Neutrophil (primary cell): ENCODE measurements around the gene SUGP2.

ENCODE experiments used
- H3K27ac ChIP-seq: fragments of 200-600 bp; sonication (generic); 2 replicates; pipeline ENCODE4 v1.5.1; 2016; ENCODE audit warnings: mild to moderate bottlenecking, moderate library complexity
- H3K27me3 ChIP-seq: fragments of 200-600 bp; sonication (generic); 2 replicates; pipeline ENCODE4 v1.6.0; 2016; ENCODE audit warnings: mild to moderate bottlenecking
- H3K36me3 ChIP-seq: fragments of 200-600 bp; sonication (generic); 2 replicates; pipeline ENCODE4 v1.5.1; 2017
- H3K4me1 ChIP-seq, 2 experiments: fragments of 200-600 bp in 1 of 2; sonication (generic) in 1 of 2; 1 replicate in 1 of 2; 2 replicates in 1 of 2; pipeline versions ENCODE4 v1.5.1 to v1.6.1; 2013 to 2016; ENCODE audit warnings: low read depth in 1 of 2, low read length in 1 of 2, mild to moderate bottlenecking in 1 of 2, moderate library complexity in 1 of 2; ENCODE audit not compliant: control insufficient read depth in 1 of 2, insufficient read depth in 1 of 2
- H3K4me3 ChIP-seq, 2 experiments: fragments of 200-600 bp in 1 of 2; sonication (generic) in 1 of 2; 1 replicate in 1 of 2; 2 replicates in 1 of 2; pipeline ENCODE4 v1.5.1; 2013 to 2016; ENCODE audit warnings: low read depth in 1 of 2, low read length in 1 of 2, mild to moderate bottlenecking in 1 of 2, moderate library complexity in 1 of 2
- H3K9me3 ChIP-seq: fragments of 200-600 bp; sonication (generic); 2 replicates; pipeline ENCODE4 v1.5.1; 2016
- TF ChIP-seq, protein P1 (sequence below): fragments of 200-600 bp; sonication (generic); IDR thresholded peaks from 2 replicates; pipeline ENCODE4 v1.5.1; 2016; ENCODE audit warnings: antibody characterized with exemption

SUGP2 gene

DNA sequence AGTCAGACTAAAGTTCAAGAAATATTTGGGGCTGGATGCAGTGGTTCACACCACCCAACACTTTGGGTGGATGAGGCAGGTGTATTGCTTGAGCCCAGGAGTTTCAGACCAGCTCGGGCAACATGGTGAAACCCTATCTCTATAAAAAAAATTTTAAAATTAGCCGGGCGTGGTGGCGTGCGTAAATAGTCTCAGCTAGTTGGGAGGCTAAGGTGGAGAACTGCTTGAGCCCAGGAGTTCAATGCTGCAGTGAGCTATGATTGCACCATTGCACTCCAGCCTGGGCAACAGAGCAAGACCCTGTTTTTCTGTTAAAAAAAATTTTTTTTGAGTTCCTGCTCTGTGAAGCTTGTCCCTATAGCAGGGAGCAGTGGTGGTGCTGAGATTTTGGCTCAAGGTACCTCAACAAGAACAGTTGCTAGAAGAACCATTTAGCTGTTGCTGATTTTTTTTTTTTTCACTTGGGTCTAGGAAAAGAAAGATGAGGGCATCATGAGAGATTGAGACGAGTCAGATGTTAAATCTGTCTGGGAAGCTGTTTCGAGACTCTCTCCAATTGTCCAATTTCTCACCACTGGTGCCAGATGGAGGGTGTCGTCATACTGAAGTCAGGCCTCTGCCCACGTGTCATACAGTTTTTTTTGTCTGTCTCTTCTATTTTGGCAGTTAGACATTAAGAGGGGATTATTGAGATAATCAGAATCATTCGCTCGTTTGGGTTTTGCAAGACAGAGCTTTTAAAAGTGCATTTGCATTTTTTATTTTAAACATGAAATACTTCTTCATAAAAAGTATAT, 34.2 kb upstream of the SUGP2 start:
- TF ChIP-seq, protein P1, sequence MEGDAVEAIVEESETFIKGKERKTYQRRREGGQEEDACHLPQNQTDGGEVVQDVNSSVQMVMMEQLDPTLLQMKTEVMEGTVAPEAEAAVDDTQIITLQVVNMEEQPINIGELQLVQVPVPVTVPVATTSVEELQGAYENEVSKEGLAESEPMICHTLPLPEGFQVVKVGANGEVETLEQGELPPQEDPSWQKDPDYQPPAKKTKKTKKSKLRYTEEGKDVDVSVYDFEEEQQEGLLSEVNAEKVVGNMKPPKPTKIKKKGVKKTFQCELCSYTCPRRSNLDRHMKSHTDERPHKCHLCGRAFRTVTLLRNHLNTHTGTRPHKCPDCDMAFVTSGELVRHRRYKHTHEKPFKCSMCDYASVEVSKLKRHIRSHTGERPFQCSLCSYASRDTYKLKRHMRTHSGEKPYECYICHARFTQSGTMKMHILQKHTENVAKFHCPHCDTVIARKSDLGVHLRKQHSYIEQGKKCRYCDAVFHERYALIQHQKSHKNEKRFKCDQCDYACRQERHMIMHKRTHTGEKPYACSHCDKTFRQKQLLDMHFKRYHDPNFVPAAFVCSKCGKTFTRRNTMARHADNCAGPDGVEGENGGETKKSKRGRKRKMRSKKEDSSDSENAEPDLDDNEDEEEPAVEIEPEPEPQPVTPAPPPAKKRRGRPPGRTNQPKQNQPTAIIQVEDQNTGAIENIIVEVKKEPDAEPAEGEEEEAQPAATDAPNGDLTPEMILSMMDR, result no peak
- Histone ChIP-seq H3K4me3 (no peak overlapping the region), H3K27me3 (no peaks in the 10 kb centered on the region), H3K27ac (no peak overlapping the region), H3K9me3 (no peaks in the 10 kb centered on the region), H3K36me3 (no peaks in the 10 kb centered on the region), H3K4me1 (peaks cover 21 to 22% of the 10 kb centered on the region in 2 experiments)

DNA sequence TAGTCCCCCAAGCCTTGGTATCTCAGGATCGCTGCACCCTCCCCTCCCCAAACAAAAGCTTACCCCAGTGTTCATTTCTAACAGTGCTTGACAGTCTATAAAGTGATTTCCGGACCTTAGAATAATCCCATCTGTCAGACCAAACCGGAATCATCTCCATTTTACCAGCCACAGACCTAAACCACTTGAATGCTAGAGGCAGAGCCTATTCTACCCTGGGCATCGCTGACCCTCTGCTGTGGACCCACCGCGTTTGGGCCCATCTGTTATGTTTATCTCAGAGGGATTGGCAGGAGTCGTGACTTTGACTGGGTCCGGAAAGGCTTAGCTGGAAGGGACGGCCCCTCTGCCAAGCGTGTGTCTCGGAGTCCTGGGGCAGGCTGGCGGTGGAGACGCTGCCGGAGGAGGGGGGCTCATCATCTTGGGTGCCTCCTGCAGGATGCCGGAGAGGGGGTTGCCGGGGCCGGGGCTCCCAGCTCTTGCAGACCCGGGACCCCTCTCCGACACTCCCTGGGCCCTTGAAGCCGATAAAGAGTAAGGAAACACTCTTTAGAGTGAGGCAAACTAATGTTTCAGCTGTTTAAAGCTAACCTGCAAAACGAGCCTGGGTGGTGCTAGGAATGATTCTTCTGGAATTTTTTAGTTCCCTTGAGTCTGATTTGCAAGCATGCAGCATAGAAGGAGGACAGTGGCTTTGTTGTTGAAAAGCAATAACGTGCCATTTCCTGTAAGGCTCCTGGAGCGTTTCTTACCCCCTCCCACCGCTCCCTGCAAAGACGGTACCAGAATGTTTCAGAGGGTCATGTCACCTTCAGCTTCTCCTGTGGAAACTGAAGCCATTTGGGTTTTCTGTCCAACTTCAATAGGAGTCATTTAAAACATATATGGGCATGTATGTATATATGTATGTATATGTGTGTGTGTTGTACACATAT, 31.8 kb upstream of the SUGP2 start:
- Histone ChIP-seq H3K4me1 (peaks cover 21 to 22% of the 10 kb centered on the region in 2 experiments), H3K27me3 (no peaks in the 10 kb centered on the region), H3K27ac (peak overlapping the region; percentile 19), H3K4me3 (peak overlapping the region; percentile 77 to 94), H3K9me3 (no peaks in the 10 kb centered on the region), H3K36me3 (no peaks in the 10 kb centered on the region)
- TF ChIP-seq, protein P1, result no peak

DNA sequence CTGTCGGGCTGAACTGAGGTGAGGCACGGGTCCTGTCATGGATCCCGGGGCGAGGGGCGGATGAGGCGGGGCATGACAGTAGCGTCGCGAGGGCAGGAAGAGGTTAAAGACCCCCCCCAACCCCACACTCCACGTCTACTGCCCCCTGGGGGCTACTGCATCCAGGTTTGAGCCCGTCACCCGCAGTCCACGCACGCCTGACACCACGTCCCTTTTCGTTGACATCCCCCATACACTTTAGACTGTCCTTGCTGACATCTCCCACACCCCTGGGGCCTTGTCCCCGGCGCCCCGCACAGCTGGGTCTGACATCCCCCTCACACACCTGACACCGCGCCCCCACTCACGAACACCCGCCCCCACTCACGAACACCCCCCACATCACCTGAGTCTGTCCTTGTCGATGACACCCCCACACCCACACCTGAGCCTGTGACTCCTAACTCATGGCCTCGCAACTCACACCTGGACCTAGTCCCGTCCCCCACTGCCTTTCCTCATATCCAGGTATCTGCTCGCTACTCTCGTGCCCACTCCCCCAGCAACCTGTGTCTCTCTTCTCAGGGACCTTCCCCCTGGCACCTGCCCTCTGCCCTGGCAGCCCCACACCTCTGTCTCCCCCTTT, 30.9 kb upstream of the SUGP2 start:
- H3K27me3 ChIP-seq, result no peaks in the 10 kb centered on the region
- TF ChIP-seq, protein P1, result no peak
- peak overlapping the region; percentile 67 for H3K27ac ChIP-seq
- H3K4me3 ChIP-seq, result peak overlapping the region; percentile 77 to 94
- H3K36me3 ChIP-seq, result no peaks in the 10 kb centered on the region
- peaks cover 21 to 22% of the 10 kb centered on the region in 2 experiments for H3K4me1 ChIP-seq
- H3K9me3 ChIP-seq, result no peaks in the 10 kb centered on the region

DNA sequence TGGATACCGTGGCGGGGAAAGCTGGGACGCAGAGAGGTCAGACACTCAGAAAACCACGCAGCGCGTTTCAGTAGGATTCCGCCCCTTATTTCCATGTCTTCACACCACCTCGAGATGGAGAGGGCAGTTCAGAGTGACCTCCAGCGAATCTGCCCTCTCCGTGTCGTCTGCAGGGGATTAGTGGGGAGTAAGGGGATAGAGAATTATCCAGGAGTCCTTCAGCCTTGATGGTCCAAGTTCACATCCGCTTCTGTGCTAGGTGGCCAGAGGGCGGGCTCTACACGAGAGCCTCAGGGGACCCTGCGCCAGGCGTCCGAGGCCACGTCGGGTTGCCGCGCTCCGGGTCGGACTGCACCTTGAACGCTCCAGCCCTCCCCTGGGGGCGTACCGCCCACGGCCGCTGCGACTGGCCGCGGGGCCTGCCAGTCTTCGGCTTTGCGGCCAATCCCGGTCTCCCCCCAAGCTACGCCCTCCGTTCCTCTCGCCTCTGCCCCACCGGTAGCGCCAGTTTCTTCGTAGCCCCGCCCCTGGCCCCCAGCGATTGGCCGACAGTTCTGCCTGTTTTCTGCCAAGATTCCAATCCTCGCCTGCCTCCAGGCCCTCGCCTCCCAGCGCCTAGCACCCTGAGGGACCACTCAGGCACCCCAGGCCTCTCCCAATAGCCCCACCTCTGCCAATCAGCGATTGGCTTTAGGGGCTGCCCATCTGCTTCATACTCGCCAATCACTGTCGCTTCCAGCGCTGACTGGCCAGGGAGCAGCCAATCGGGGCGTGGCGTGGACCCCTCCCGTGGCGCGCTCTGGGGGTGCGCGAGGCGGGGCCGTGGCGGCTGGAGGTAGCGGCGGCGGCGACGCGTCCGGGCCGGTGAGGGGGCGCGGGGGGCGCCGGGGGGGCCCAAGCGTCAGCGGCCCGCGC, 30.1 kb upstream of the SUGP2 start, which contains the start of gene SLC25A42:
TSS of gene SLC25A42 (plus strand) at position 812 of the 915 bp plus-strand sequence. CDS start 32,131 bp downstream, outside the sequence.
- peak within 1 kb of the TSS; percentile 77 to 94 for H3K4me3 ChIP-seq
- H3K27me3 ChIP-seq, result no peaks in the 10 kb centered on the region
- no peaks in the 10 kb centered on the region for H3K36me3 ChIP-seq
- TF ChIP-seq, protein P1, result peak; percentile 37
- H3K9me3 ChIP-seq, result no peaks in the 10 kb centered on the region
- H3K4me1 ChIP-seq, result peaks cover 21 to 22% of the 10 kb centered on the region in 2 experiments
- H3K27ac ChIP-seq, result peak within 1 kb of the TSS; percentile 67
